SK-N-SH (cell line): ENCODE data around the gene KRT75.

Source experiments
- EP300 ChIP-seq, 2 experiments: IDR thresholded peaks; 2 replicates each; pipeline versions ENCODE4 v1.4.0 to v1.6.1; 2012; ENCODE audit warnings: borderline replicate concordance in 1 of 2, low read depth in 1 of 2, low read length in 1 of 2
- EZH2phosphoT487 ChIP-seq: fragments of 200-600 bp; sonication (generic); IDR thresholded peaks from 2 replicates; pipeline ENCODE4 v1.6.1; 2017; ENCODE audit warnings: low read depth, mixed run types, mild to moderate bottlenecking, antibody characterized with exemption, moderate library complexity, borderline replicate concordance
- POLR2AphosphoS5 ChIP-seq: IDR thresholded peaks from 2 replicates; pipeline ENCODE4 v1.6.1; 2012; ENCODE audit warnings: low read depth, low read length
- YY1 ChIP-seq: IDR thresholded peaks from 2 replicates; pipeline ENCODE4 v1.4.0; 2012; ENCODE audit warnings: low read depth, mild to moderate bottlenecking
- TF ChIP-seq, protein P1 (sequence below): fragments of 200-600 bp; sonication (generic); IDR thresholded peaks from 2 replicates; pipeline ENCODE4 v1.6.1; 2017; ENCODE audit warnings: antibody characterized with exemption, mild to moderate bottlenecking, moderate library complexity
- TF ChIP-seq, protein P2 (sequence below): IDR thresholded peaks from 2 replicates; pipeline ENCODE4 v1.6.1; 2012; ENCODE audit warnings: mild to moderate bottlenecking, low read depth, low read length, moderate library complexity

DNA sequence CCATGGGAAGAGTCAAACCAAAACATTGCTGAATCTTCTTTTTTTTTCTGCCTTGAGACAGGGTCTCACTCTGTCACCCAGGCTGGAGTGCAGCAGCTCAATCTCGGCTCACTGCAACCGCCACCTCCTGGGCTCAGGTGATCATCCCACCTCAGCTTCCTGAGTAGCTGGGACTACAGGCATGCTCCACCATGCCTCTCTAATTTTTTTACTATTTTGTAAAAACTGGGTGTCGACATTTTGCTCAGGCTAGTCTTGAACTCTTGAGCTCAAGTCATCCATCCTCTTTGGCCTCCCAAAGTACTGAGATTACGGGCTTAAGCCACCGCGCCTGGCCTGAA, 1.5 kb upstream of the KRT75 start:
- TF ChIP-seq EZH2phosphoT487, result no peak
- TF ChIP-seq, protein P1, sequence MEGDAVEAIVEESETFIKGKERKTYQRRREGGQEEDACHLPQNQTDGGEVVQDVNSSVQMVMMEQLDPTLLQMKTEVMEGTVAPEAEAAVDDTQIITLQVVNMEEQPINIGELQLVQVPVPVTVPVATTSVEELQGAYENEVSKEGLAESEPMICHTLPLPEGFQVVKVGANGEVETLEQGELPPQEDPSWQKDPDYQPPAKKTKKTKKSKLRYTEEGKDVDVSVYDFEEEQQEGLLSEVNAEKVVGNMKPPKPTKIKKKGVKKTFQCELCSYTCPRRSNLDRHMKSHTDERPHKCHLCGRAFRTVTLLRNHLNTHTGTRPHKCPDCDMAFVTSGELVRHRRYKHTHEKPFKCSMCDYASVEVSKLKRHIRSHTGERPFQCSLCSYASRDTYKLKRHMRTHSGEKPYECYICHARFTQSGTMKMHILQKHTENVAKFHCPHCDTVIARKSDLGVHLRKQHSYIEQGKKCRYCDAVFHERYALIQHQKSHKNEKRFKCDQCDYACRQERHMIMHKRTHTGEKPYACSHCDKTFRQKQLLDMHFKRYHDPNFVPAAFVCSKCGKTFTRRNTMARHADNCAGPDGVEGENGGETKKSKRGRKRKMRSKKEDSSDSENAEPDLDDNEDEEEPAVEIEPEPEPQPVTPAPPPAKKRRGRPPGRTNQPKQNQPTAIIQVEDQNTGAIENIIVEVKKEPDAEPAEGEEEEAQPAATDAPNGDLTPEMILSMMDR, result no peak
- TF ChIP-seq, protein P2, sequence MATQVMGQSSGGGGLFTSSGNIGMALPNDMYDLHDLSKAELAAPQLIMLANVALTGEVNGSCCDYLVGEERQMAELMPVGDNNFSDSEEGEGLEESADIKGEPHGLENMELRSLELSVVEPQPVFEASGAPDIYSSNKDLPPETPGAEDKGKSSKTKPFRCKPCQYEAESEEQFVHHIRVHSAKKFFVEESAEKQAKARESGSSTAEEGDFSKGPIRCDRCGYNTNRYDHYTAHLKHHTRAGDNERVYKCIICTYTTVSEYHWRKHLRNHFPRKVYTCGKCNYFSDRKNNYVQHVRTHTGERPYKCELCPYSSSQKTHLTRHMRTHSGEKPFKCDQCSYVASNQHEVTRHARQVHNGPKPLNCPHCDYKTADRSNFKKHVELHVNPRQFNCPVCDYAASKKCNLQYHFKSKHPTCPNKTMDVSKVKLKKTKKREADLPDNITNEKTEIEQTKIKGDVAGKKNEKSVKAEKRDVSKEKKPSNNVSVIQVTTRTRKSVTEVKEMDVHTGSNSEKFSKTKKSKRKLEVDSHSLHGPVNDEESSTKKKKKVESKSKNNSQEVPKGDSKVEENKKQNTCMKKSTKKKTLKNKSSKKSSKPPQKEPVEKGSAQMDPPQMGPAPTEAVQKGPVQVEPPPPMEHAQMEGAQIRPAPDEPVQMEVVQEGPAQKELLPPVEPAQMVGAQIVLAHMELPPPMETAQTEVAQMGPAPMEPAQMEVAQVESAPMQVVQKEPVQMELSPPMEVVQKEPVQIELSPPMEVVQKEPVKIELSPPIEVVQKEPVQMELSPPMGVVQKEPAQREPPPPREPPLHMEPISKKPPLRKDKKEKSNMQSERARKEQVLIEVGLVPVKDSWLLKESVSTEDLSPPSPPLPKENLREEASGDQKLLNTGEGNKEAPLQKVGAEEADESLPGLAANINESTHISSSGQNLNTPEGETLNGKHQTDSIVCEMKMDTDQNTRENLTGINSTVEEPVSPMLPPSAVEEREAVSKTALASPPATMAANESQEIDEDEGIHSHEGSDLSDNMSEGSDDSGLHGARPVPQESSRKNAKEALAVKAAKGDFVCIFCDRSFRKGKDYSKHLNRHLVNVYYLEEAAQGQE, result no peak
- no peak for TF ChIP-seq EP300 (IDR thresholded peaks at IDR 0.05; ENCODE audit: borderline replicate concordance in 1 of 2, low read depth in 1 of 2, low read length in 1 of 2)
- no peak for TF ChIP-seq POLR2AphosphoS5
- no peak for TF ChIP-seq YY1
